Stimulated activated naive B cell treated with anti-CD40 and anti-IgM and Interleukin-4, amounts not matched to agents 10 μg/mL and 1 μg/mL and 100 μg/mL, for 72 hours (primary cell): ENCODE data around the gene KIF4A.
"Not testable (repeated sequence)": the region's sequence is repeated elsewhere in the genome, so short reads cannot be mapped to it uniquely, and the experiment has no call there.

ENCODE experiments used
- ATAC-seq, 2 donors: fragments of 150-1000 bp; cut with Tn5 transposase; replicated peaks; 2 replicates each; pipeline ENCODE4 v1.10.0; 2021; ENCODE audit warnings: moderate library complexity in 1 of 2
- DNase-seq: peaks from one replicate; pipeline ENCODE4 v3.0.0; 2021
- H3K27ac Mint-ChIP-seq: one replicate; pipeline ENCODE4 v1.8.0; 2022; ENCODE audit warnings: mild to moderate bottlenecking, mixed read lengths
- H3K27me3 Mint-ChIP-seq, 2 donors: one replicate each; pipeline ENCODE4 v1.8.0; 2022; ENCODE audit warnings: mixed read lengths in 2 of 2
- H3K36me3 Mint-ChIP-seq, 2 donors: one replicate each; pipeline ENCODE4 v1.8.0; 2022; ENCODE audit warnings: mixed read lengths in 2 of 2, mild to moderate bottlenecking in 1 of 2
- H3K4me1 Mint-ChIP-seq, 2 donors: one replicate each; pipeline ENCODE4 v1.8.0; 2022; ENCODE audit warnings: mixed read lengths in 2 of 2, mild to moderate bottlenecking in 1 of 2
- H3K4me3 Mint-ChIP-seq, 2 donors: one replicate each; pipeline ENCODE4 v1.8.0; 2022; ENCODE audit warnings: mild to moderate bottlenecking in 2 of 2, mixed read lengths in 2 of 2, moderate library complexity in 1 of 2
- H3K9me3 Mint-ChIP-seq, 2 donors: one replicate each; pipeline ENCODE4 v1.8.0; 2022; ENCODE audit warnings: mixed read lengths in 2 of 2, mild to moderate bottlenecking in 1 of 2

Gene KIF4A

DNA sequence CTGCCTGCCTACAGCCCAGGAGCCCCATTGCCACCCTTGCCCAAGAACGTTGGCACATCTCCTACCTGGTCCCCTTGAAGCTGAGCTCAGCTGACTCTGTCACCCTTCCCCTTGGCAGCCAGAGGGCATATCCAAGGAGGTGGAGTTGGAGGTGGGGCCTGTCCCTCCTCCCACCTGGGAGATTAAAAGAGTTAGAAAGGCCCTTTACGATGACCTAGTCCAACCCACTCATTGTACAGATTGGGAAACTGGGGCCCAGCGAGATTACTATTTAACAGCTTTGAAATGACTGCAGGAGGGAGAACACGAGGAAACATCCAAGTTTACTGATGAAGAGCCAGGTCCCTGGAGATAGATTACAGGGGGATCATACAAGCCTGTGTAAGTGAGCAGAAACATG lies 29.8 kb upstream of the KIF4A start, which contains the start of gene P2RY4:
Gene P2RY4, minus strand, starts transcription at position 101 of the 400 bp plus-strand sequence. CDS start 580 bp downstream, outside the sequence.
- no peak within 1 kb of the TSS for H3K27ac Mint-ChIP-seq
- H3K9me3 Mint-ChIP-seq = no peaks in the 10 kb centered on the region
- no peak for DNase-seq
- no peaks in the 10 kb centered on the region for H3K36me3 Mint-ChIP-seq
- H3K4me3 Mint-ChIP-seq = no peak within 1 kb of the TSS
- no peaks in the 10 kb centered on the region for H3K4me1 Mint-ChIP-seq
- no peak for ATAC-seq
- H3K27me3 Mint-ChIP-seq = peaks cover 6 to 11% of the 10 kb centered on the region in 2 donors

GRCh38 chrX:70262952-70263567 lies 26.8 kb upstream of the KIF4A start:
- peak; percentile 68 to 88 for ATAC-seq
- no peak overlapping the region for H3K4me3 Mint-ChIP-seq
- H3K36me3 Mint-ChIP-seq = no peaks in the 10 kb centered on the region
- no peak overlapping the region for H3K27ac Mint-ChIP-seq
- DNase-seq = peak; percentile 23
- H3K27me3 Mint-ChIP-seq = peaks cover 6 to 11% of the 10 kb centered on the region in 2 donors
- H3K4me1 Mint-ChIP-seq = no peaks in the 10 kb centered on the region
- H3K9me3 Mint-ChIP-seq = no peaks in the 10 kb centered on the region

DNA sequence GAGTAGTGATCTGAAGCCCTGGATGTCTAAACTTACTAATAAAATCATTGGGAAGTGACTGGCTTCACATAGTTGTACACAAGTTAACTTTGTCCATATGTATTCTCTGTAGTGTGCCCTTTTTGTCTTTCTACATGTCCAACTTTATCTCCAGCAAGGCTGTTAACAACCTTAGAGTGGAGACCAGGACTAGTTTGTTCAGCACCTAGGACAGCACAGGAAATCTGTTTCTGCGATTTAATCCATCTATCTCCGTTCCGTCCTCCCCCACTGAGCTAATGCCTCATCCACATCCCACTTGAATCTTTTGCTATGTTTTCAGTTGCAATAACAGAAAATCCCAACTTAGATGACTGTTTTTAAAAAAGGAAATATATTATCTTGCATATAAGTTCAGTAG lies 25.1 kb upstream of the KIF4A start:
- Mint-ChIP-seq H3K27ac (no peak overlapping the region), H3K36me3 (no peaks in the 10 kb centered on the region), H3K9me3 (no peaks in the 10 kb centered on the region), H3K27me3 (peaks cover 6 to 11% of the 10 kb centered on the region in 2 donors), H3K4me3 (no peak overlapping the region), H3K4me1 (no peaks in the 10 kb centered on the region)
- DNase-seq (no peak), ATAC-seq (no peak)

- no peaks in the 10 kb centered on the region for H3K9me3 Mint-ChIP-seq
- no peaks in the 10 kb centered on the region for H3K4me1 Mint-ChIP-seq
- no peak for ATAC-seq
- peaks cover 6 to 10% of the 10 kb centered on the region in 2 donors for H3K27me3 Mint-ChIP-seq
- no peaks in the 10 kb centered on the region for H3K36me3 Mint-ChIP-seq
- DNase-seq = no peak
- H3K27ac Mint-ChIP-seq = no peak within 1 kb of the TSS
- no peak within 1 kb of the TSS for H3K4me3 Mint-ChIP-seq
These were observed 21.9 kb upstream of the KIF4A start, which contains the start of gene ARR3 for GRCh38 chrX:70268034-70268433. TSS of gene ARR3 (plus strand) at chrX:70268334. CDS start at chrX:70269386, 1,052 bp downstream.

GRCh38 chrX:70274029-70274428 lies 15.9 kb upstream of the KIF4A start:
- H3K27me3 Mint-ChIP-seq, DNase-seq, H3K4me1 Mint-ChIP-seq, H3K36me3 Mint-ChIP-seq, ATAC-seq, H3K9me3 Mint-ChIP-seq, H3K27ac Mint-ChIP-seq, H3K4me3 Mint-ChIP-seq: not testable (repeated sequence)

DNA sequence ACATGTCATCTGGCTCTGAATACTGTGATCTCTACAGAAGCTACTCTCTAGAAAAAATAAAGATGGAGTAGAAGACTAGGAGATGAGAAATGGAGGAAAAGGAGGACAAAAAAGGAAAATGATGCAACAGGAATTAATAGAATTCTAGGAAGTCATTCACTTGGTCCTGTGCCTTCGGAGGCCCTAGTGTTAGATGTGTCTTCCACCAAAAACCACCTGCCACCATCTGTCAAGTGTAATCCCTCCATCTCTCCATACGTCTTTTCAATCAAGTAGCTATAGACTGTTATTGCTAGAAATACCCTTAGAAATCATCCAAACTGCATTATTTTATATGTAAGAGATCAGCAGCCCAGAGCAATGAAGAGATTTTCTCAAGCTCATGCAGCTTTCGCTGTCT lies 10.8 kb upstream of the KIF4A start:
- no peak for DNase-seq
- Mint-ChIP-seq H3K4me1 (peaks cover 0 to 2% of the 10 kb centered on the region in 2 donors), H3K36me3 (peaks cover 12% of the 10 kb centered on the region in 2 donors), H3K9me3 (no peaks in the 10 kb centered on the region), H3K27ac (no peak overlapping the region), H3K27me3 (peaks cover 0 to 6% of the 10 kb centered on the region in 2 donors), H3K4me3 (no peak overlapping the region)
- ATAC-seq = no peak

DNA sequence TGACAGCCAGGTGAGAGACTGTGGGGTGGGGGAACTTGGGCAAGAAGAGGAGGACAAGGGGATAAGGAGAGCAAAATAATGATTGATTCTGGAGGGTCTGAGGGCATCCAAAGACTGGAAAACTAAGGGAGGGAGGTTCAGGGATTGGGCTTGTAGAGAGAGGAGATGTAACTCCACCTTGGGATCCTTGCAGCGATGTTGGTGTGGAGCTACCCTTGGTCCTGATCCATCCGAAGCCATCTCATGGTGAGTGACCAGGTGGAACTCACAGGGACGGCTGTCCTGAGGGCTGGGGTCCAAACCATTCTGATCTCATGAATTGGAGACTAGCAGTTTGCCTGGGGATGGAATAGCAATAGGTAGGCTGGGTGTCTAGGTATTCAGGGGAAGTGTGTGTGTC lies 9.3 kb upstream of the KIF4A start:
- Mint-ChIP-seq H3K27me3 (peaks cover 0 to 6% of the 10 kb centered on the region in 2 donors), H3K36me3 (peaks cover 12% of the 10 kb centered on the region in 2 donors), H3K4me1 (peaks cover 0 to 2% of the 10 kb centered on the region in 2 donors), H3K27ac (no peak overlapping the region), H3K9me3 (no peaks in the 10 kb centered on the region), H3K4me3 (no peak overlapping the region)
- ATAC-seq (no peak), DNase-seq (no peak)

DNA sequence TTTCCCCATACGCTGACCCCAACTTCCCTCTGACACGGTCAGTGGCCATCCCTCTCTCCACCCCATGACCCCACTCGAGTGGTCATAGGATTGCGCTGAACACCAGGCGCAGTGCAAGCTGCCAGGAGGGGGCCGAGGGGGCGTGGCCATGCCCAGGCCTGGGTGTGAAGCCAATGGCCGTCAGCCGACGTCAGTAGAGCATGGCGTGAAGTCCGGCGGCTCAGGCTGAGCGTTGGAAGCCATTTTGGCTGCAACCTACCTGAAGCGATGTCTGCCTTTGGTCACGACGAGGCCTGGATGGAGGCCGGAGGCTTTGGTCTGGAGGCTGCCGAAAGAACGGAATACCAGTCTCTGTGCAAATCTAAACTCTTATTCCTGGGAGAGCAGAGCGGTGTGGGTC lies 8.0 kb upstream of the KIF4A start, which contains the start of gene RAB41:
Gene RAB41, plus strand, starts transcription at position 222 of the 400 bp plus-strand sequence. Its CDS starts 46 bp downstream, at position 268.
- Mint-ChIP-seq H3K4me1 (no peaks in the 10 kb centered on the region), H3K4me3 (no peak within 1 kb of the TSS), H3K27me3 (no peaks in the 10 kb centered on the region), H3K36me3 (peaks cover 12 to 21% of the 10 kb centered on the region in 2 donors), H3K9me3 (no peaks in the 10 kb centered on the region), H3K27ac (no peak within 1 kb of the TSS)
- DNase-seq (no peak), ATAC-seq (no peak)

GRCh38 chrX:70289168-70289792 lies 624 bp upstream of the KIF4A start:
- Mint-ChIP-seq H3K4me3 (peak overlapping the region; percentile 88), H3K4me1 (peaks cover 0 to 1% of the 10 kb centered on the region in 2 donors), H3K9me3 (no peaks in the 10 kb centered on the region), H3K27ac (peak overlapping the region; percentile 82), H3K36me3 (peaks cover 0 to 8% of the 10 kb centered on the region in 2 donors), H3K27me3 (no peaks in the 10 kb centered on the region)
- DNase-seq = no peak
- ATAC-seq = no peak

- Mint-ChIP-seq H3K4me3 (no peak overlapping the region), H3K27me3 (no peaks in the 10 kb centered on the region), H3K9me3 (no peaks in the 10 kb centered on the region), H3K27ac (no peak overlapping the region), H3K4me1 (peaks cover 0 to 1% of the 10 kb centered on the region in 2 donors), H3K36me3 (no peaks in the 10 kb centered on the region)
- ATAC-seq (no peak), DNase-seq (no peak)
These were observed 2.9 kb downstream of the KIF4A start for GRCh38 chrX:70292788-70293187.

- no peaks in the 10 kb centered on the region for H3K27me3 Mint-ChIP-seq
- DNase-seq (no peak), ATAC-seq (no peak)
- H3K36me3 Mint-ChIP-seq = no peaks in the 10 kb centered on the region
- peaks cover 0 to 1% of the 10 kb centered on the region in 2 donors for H3K4me1 Mint-ChIP-seq
- H3K27ac Mint-ChIP-seq = no peak overlapping the region
- H3K9me3 Mint-ChIP-seq = no peaks in the 10 kb centered on the region
- no peak overlapping the region for H3K4me3 Mint-ChIP-seq
These were observed 3.7 kb downstream of the KIF4A start for GRCh38 chrX:70293621-70294020.

DNA sequence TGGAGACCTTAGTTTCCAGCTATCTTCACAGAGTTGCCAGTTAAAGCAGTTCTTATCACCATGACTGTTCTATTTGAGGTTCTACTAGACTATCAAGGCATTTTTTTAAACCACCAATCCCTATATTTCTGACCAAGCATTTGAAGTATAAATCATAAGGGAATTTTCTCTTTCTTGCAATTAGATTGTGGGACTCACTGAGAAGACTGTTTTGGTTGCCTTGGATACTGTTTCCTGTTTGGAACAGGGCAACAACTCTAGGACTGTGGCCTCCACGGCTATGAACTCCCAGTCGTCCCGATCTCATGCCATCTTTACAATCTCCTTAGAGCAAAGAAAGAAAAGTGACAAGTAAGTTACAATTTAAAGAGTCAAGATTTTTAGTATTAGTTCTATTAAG lies 11.8 kb downstream of the KIF4A start:
- Mint-ChIP-seq H3K36me3 (no peaks in the 10 kb centered on the region), H3K27ac (no peak overlapping the region), H3K4me1 (no peaks in the 10 kb centered on the region), H3K4me3 (no peak overlapping the region), H3K27me3 (no peaks in the 10 kb centered on the region), H3K9me3 (no peaks in the 10 kb centered on the region)
- DNase-seq = no peak
- ATAC-seq = no peak

GRCh38 chrX:70313503-70313902 lies 23.6 kb downstream of the KIF4A start:
- H3K4me1 Mint-ChIP-seq = no peaks in the 10 kb centered on the region
- no peak for ATAC-seq
- no peak for DNase-seq
- no peaks in the 10 kb centered on the region for H3K27me3 Mint-ChIP-seq
- H3K9me3 Mint-ChIP-seq = no peaks in the 10 kb centered on the region
- H3K36me3 Mint-ChIP-seq = peaks cover 0 to 3% of the 10 kb centered on the region in 2 donors
- H3K4me3 Mint-ChIP-seq = no peak overlapping the region
- H3K27ac Mint-ChIP-seq = no peak overlapping the region

DNA sequence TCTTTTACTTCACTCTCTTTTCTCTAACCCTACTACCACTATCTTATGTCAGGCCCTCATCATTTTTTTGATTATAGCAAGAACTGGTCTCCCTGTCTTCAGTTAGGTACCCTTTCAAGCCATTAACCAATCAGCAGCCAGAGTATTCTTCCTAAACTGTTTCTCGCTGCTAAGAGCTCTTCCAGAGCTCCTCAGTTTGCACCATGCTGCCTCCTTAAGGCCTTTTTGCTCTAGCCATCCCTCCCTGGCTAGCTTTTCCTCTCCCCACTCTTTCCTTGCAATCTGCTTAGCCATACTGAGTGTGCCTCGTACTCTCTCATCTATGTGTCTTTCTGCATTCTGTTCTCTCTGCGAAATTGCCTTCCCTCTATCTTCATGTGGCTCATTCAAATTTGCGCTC lies 32.9 kb downstream of the KIF4A start:
- Mint-ChIP-seq H3K9me3 (no peaks in the 10 kb centered on the region), H3K4me3 (no peak overlapping the region), H3K27ac (no peak overlapping the region), H3K27me3 (no peaks in the 10 kb centered on the region), H3K36me3 (no peaks in the 10 kb centered on the region), H3K4me1 (no peaks in the 10 kb centered on the region)
- ATAC-seq (no peak), DNase-seq (no peak)

- DNase-seq, H3K4me1 Mint-ChIP-seq, H3K36me3 Mint-ChIP-seq, H3K27me3 Mint-ChIP-seq, H3K27ac Mint-ChIP-seq, H3K4me3 Mint-ChIP-seq, H3K9me3 Mint-ChIP-seq, ATAC-seq: not testable (repeated sequence)
These were observed 33.7 kb downstream of the KIF4A start for GRCh38 chrX:70323628-70324027.
